Epithelial cell of proximal tubule (primary cell): ENCODE results near the gene TTC29. TPM values are rescaled to one million over a fixed set of nuclear protein-coding genes. Genes with fewer than 3 reads are reported as not detected.

Source experiments
- DNase-seq: peaks from one replicate; pipeline ENCODE4 v3.0.0-alpha.2; 2011; ENCODE audit warnings: low read depth
- H3K4me3 ChIP-seq: 2 replicates; pipeline ENCODE4 v1.5.1; 2011; ENCODE audit warnings: low read depth, mild to moderate bottlenecking, low read length
- CTCF ChIP-seq: conservative IDR thresholded peaks from 2 replicates; pipeline ENCODE4 v1.5.1; 2012; ENCODE audit warnings: low read depth, mild to moderate bottlenecking, low read length
- total RNA-seq: library from RNA; depleted of rRNA; stranded (reverse); fragments of >200 nt; gene quantifications from 2 replicates; pipeline ENCODE4 v1.2.3, GENCODE V29; 2015

Gene TTC29
- total RNA-seq, 1 donor from 2014 or later, result 2.5 TPM

DNA sequence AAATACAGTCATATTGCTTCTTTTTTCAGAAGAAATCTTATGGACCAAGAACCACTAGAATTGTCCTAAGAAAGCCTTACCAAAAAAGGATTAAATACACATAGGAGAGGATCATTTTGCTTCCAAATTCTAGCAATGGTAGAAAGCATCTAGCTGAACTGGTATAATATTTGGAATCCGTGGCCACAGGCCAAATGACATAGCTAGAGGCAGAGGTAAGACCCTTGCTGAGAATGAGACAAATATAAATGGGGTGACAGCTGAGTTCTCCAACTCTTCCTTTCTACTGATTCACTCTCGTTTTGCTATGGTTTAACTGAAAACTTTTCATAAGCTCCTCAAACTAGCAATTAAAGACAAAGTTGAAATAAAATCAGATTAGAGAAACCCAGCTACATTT lies 150.0 kb downstream of the TTC29 start:
- no peak overlapping the region for H3K4me3 ChIP-seq
- no peak for TF ChIP-seq CTCF
- no peak for DNase-seq

DNA sequence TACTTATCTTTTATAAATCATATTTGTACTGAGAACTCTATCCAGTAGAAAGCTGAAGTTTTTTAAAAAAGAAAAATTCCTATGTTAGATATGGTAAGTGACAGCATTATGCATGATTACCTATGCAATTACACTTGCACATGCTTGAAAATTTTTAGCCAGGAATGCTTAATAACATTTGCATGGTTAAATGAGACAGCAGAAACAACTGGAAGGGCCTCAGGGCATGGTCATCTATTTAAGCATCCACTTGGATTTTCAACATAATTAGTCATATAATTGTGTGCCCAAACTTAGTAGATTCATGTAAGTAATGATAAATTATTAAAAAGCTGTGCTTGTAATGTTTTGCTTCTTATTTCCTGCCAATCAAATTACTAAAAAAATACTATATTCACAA lies 151.9 kb downstream of the TTC29 start:
- no peak for TF ChIP-seq CTCF
- H3K4me3 ChIP-seq, result no peak overlapping the region
- no peak for DNase-seq

- TF ChIP-seq CTCF, result no peak
- no peak for DNase-seq
- H3K4me3 ChIP-seq, result no peak overlapping the region
Observed at GRCh38 chr4:146791439-146791838, 154.2 kb downstream of the TTC29 start.

DNA sequence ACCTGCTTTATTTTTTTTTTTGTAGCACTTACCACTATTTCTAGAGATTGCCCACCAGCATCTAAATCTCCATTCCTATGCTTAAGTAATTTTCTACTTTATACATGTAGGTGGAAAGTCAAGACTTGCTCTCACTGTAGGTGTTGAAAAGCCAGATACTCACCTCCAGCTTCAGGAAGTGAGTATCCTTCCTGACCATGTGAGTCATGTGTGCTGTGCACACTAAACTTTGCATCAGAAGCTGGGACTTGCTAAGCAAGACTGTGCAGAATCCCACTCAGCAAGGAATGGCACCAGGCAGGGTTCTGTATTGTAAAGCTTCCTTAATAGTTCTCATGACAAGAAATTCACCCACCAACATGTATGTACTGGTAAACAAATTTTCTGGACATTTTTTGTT lies 155.1 kb downstream of the TTC29 start:
- H3K4me3 ChIP-seq, result no peak overlapping the region
- no peak for DNase-seq
- TF ChIP-seq CTCF, result no peak

GRCh38 chr4:146787731-146788130 lies 157.9 kb downstream of the TTC29 start:
- H3K4me3 ChIP-seq, result no peak overlapping the region
- no peak for DNase-seq
- no peak for TF ChIP-seq CTCF

DNA sequence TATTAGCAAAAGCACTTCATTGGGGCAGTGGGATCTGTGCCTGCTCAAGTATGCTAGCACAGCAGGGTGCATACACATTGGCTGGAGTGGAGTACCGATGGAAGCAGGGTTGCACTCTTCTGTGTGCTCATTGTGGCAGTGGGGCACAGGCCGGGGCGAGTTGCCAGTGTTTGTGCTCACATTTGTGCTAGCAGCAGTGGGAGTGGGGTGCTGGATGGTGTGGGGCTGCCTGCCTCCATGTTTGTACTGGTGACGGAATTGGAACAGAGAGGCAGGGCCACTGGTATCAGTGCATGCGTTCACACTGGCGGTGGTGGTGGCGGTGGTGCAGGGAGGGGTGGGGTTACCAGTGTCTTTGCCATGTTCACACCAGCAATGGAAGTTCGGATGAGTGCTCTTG lies 169.0 kb downstream of the TTC29 start:
- H3K4me3 ChIP-seq, result no peak overlapping the region
- DNase-seq, result no peak
- TF ChIP-seq CTCF, result no peak

- H3K4me3 ChIP-seq, result no peak overlapping the region
- no peak for DNase-seq
- no peak for TF ChIP-seq CTCF
Observed at GRCh38 chr4:146763560-146763959, 182.1 kb downstream of the TTC29 start.
